ENCODE data around the gene CTSL.
"Not testable (repeated sequence)": the region's sequence is repeated elsewhere in the genome, so short reads cannot be mapped to it uniquely, and the experiment has no call there.

Gene CTSL

DNA sequence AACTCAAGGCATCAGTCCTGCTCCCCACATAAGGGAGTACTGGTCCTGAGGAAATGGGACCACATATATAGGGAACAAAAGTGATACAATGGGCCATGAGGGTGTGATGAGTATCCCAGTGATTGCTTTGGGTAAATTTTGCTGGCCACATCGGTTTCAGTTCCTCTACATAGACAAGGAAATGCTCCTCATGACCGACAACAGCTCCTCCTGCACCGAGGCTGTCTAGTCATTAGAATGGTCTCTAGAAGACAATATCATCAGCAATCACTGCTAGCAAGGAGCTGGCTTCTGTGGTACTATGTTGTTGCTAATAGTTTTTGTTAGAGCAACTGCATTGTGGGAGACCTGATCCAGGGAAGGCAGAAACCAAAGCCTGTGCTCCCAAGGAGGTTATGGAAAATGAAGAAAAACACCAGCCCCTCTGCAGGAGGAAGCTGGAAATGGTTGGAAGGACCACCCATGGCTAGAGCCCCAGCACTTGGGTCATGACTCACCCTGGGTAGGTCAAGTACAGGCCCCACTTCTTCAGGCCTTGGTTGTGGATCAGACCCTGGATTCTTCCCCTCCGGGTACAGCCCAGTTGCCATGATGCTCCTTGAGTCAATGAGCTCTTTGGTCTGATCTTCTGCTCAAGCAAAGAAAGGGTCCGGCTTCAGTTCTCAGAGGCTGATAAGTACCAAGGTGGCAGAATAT is 3.4 kb upstream of the CTSL start:
- no peak for DNase-seq

DNA sequence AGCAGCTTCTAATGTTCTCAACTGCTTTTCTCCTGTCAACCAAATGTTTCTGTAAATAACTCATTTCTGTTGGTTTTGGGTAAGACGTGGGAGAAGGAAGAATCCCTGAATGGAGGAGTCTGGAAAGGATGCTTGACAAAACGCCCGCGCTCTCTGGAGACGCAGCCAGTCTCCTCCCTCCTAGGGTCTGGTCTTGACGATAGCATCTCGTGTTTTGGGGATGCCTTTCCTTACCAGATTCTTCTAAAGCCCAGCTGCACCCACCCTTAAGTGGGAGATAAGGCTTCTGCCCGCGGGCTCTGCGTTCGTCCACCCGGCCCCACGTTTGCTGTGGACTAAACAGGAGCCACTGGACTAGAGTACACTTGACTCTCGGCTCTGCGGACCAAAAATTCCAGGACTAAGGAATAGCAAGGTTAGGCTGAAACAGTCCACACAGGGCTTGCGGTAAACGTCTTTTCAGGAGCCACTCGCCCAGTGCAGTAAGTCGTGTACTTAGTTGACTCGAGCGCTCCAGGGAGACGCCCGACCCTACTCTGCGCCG is 491 bp upstream of the CTSL start:
- DNase-seq = no peak

DNA sequence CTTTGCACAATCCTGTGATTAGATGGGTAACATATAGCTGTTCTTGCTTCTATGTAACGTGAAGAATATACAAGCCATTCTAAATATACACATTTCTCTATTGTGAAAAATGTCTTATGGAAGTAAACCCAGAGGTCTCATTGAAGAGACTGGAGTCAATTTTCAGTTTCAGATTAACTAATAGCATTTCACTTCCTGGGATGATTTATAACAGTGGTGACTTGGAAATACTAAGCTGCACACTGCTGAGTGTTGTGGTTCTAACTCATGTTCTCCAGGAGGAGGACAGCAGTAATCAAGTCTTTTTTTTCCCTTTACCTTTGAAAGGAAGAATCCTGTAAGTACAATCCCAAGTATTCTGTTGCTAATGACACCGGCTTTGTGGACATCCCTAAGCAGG is 3.3 kb downstream of the CTSL start:
- no peak for DNase-seq

DNA sequence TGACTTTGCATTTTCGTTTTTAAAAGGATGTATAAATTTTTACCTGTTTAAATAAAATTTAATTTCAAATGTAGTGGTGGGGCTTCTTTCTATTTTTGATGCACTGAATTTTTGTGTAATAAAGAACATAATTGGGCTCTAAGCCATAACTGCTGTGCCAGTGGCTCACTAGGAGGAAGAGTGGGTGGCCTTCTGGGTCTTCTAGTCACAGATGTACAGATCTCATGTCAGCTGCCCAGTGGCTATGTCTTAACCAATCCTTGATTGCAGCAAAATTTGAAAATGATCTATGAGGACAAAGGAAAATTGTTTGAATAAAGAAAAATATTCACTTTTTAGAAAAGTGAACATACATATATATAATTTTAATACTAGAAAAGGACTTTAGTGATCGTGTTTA is 5.4 kb downstream of the CTSL start:
- DNase-seq = no peak

DNA sequence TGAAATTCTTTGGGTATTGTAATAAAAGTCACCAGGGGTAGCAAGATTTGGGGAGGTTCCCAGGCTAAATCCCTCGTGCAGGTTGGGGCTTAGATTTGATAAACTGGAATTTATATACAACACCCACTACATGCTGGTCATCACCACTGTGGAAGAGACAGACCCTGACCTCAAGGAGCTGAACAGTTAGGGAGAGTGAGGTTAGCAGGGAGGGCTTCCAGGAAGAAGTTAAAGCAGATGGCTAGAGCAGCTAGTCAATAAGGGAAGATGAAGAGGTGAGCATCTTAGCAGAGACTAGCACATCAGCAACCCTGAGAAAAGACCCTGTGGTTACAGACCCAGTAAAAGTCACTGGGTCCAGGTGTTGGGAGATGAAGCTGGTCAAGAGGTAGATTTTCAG is 6.4 kb downstream of the CTSL start:
- DNase-seq = no peak

DNA sequence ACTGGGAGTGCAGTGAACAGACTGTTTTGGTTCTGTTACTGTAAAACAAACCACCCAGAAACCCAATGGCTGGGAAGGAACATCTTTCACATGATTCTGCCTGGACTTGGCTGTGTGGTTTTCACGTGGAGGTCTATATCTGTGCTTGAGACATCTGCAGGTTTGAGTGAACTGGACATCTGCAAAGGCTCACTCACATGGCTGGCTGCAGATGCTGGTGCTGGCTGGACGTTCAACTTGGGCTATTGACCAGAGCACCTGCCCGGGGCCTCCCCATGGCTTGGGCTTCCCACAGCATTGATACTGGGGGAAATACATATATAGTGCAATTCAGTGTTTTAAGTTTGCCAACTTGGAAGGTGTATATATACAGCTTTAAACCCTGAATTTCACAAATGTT is 6.8 kb downstream of the CTSL start:
- DNase-seq = no peak

DNA sequence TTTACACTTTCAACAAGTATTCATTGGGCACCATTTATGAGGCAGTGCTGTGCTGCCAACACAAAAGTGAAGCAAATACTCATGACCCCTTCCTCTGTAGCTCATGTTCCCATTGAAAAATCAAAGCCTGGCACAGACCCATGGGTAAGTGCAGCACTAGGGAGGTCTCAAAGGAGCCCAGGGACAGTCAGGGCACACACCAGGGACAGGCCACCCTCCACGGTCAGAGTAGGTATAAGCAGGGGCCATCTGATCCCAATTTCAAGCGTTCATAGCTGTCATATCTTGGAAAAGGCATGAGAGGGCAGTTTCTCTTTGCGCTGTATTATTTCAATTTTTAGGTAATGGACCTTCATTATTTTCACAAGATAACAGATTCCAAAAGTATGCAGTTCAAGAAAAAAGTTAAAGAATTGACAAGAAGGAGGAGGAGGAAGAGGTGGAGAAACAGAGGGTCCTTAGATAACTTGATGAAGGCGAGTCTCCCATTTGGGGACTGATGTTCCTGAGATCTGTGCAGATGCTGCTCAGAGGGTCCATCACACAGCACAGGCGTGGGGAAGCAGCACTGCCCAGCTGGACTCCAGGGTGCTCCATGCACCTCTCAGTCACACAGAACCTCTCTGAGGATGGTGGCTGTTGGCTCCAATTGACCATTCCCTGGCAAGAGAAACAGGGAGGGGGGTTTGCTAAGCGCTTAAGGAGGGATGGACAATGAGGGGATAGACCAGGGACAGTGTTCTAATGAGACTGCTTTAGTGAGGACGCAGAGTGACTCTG is 7.5 kb downstream of the CTSL start:
- no peak for DNase-seq

DNA sequence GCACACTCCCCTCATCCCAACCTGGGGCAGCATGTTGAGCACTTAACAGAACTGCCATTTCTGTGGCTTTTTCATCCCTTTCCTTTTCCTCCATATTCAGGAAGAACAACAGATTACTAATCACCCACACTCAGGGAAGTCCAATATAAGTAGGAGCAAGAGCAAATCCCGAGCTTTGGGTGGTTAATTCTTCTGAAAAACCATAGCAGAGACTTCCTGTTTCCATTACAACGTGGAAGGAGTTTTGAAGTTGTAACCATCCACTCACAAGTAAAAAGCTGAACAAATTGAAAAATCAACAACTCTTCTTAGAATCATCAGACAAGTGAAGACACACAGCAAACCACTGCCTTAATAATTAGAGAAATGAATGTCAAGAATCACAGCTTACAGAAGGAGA is 8.2 kb downstream of the CTSL start:
- DNase-seq = no peak

DNA sequence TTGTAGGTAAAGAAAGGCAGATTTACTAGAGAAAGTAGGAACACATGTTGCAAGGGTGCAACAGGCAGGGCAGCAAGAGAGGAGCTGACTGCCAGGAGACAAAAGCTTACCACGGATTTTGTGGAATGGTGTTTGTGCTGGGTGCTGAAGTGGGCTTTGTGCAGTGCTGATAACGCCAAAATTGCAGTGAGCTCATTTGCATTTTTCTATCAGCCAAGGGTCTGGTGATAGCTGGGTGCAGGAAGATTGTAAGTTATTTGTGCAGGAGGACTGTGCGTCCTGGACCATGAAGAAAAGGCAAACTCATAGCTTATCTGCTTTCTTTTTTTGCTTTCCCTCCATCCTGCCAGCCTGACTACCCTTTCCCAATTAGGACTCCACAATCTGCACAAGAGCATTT is 13.6 kb downstream of the CTSL start:
- DNase-seq = no peak

DNA sequence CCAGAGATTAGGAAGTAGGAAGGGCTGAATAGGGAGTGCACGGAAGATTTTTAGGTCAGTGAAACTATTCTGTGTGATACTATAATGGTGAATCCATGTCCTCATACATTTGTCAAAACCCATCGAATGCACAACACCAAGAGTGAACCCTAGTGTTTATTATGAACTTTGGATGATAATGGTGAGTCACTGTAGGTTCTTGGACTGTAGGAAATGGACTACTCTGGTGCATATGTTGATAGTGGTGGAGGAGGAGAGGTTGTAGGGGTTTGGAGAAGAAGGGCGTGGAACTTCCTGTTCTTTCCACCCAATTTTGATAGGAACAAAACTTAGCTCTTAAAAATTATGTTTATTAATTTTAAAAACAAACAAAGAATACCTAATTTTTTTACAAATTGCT is 14.3 kb downstream of the CTSL start:
- no peak for DNase-seq

DNA sequence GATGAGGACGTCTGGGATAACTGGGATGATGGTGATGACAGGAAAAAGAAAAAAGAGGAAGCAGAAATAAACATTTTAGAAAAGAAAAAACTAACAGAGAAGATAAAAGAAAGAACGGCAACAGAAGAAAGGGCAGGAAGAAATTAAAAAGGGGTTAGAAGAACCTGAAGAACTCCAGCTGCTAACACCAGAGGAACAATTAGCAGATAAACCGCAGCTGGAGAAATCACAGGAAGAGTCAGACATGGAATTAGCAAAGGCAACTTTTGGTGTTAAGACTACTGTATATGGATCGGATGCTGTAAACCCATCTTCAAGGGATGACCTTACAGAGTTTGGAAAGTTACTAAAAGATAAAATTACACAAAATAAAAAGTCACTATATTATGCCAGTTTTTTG is 15.4 kb downstream of the CTSL start:
- DNase-seq = no peak

DNA sequence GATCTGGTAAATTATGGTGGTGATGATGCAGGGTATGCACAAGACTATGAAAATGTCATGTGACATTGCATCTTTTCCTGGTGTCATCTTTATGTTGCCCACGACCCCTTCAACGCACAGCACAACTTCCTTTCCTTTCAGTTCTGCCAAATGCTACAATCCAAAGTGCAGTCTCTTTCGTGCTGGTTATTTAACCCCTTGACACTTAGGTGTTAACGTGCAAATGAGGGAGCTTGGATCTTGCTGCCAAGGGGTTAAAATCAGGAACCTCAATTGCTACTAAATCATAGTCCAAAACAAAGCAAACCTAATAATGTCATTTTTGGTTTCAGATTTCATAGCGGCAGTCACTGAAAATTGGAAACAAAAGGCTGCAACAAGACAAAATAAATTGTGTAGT is 16.0 kb downstream of the CTSL start:
- no peak for DNase-seq

DNA sequence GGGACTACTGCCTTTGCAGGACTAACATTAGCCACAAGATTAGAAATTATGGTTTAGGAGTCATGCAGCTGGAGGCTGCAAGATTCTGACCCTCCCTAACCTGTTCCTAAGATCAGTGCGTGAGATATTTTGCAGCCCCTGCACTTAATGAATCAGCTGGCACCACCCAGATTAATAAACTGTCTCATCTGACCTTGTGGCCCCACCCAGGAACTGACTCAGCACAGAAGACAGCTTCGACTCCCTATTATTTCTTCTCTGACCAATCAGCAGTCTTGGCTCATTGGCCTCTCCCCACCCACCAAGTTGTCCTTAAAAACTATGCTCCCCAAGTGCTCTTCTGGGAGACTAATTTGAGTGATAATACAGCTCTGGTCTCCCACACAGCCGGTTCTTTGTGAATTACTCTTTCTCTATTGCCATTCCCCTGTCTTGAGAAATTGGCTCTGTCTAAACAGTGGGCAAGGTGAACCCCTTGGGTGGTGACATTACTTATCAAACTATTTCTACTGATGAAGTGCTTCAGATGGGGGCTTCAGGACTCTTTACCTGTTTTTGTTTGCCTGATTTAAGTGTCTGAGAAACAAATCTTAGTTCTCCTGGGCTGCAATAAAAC is 17.0 kb downstream of the CTSL start:
- no peak for DNase-seq

DNA sequence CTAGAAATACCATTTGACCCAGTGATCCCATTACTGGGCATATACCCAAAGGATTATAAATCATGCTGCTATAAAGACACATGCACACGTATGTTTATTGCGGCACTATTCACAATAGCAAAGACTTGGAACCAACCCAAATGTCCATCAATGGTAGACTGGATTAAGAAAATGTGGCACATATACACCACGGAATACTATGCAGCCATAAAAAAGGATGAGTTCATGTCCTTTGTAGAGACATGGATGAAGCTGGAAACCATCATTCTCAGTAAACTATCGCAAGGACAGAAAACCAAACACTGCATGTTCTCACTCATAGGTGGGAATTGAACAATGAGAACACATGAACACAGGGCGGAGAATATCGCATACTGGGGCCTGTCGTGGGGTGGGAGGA is 18.3 kb downstream of the CTSL start:
- DNase-seq = not testable (repeated sequence)

DNA sequence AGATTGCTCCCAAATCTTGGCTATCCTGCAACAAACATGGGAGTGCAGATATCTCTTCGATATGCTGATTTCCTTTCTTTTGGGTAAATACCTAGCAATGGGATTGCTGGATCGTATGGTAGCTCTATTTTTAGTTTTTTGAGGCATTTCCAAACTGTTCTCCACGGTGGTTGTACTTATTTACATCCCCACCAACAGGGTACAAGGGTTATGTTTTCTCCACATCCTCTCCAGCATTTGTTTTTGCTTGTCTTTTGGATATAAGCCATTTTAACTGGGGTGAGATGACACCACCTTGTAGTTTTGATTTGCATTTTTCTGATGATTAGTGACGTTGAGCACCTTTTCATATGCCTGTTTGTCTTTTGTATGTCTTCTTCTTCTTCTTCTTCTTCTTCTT is 20.3 kb downstream of the CTSL start:
- no peak for DNase-seq

DNA sequence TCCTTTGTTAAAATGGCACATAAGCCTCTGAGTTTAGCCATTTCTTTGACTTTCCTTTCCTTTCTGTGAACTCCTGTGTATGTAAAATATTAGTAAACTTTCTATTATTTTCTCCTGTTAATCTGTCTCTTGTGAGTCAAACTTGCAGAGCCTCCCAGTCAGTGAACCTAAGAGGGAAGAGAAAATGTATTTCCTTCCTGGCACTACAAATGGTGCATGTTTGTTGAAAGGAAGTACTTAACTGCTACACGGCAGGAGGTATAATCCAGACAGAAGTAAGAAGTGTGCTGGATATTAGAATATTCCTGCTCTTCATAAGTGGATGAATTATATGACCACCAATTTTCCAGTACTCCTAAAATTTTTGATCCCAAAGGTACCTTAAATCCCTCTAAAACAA is 23.0 kb downstream of the CTSL start:
- no peak for DNase-seq

DNA sequence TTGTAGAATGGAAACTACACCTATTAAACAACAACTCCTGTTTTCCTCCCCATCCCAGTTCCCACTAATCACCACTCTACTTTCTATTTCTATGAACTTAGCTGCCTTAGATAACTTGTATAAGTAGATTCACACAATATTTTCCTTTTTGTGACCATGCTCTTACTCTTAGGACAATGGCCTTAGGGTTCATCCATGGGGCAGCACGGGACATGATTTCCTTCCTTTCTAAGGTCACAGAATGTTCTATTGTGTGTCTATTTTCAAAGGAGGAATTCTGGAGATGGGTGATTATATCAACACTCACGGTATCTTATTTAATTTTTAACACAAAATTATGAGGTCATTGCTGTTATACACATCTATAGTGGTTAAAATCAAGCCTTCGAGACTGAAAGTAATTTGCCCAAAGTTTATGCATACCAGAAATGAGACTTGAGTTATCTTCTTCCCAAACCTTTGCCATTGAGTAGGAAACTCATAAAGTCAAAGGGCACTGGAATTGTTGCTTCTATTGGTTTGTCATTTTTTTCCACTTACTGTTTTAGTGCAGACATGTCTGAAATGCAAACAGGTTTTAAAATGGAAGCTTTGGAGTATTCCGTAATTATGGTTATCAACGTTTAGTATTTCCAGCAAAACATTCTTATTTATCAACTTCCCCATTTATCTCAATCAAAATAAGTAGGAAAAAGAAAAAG is 23.6 kb downstream of the CTSL start:
- no peak for DNase-seq

DNA sequence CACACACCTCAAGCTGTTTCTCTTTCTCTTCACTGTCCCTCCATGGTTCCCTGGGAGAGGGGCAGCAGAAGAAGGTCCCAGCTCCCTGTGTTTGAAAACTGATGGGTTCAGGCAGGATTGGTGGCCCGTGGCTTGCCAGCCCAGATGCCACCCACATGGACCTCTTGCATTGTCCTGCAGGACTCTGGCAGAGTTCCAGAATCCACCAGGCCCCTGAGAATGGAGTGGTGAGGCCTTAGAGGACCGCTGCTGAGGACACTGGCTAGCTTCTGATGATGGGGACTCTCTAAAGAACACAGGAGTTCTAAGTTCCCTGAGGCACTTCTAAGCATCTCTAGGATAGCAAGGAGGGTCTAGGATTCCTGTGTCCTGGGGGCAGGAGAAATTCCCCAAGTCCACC is 24.8 kb downstream of the CTSL start:
- DNase-seq = no peak

DNA sequence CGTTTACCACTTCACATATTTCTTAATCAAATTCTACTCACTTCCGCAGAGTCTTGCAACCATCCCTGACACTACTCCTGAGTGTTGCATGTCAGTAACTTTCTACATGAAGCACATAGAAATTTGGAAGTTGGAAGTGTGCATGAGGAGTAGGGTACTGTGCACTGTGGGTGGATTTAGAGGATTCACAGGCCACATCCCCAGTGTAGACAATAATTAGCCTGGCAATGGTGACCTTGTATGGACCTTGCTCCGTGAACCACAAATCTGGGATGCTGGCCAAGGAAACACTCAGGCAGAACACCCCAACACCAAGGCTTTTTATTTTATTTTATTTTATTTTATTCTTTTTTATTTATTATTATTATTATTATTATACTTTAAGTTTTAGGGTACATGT is 25.5 kb downstream of the CTSL start:
- DNase-seq = no peak

DNA sequence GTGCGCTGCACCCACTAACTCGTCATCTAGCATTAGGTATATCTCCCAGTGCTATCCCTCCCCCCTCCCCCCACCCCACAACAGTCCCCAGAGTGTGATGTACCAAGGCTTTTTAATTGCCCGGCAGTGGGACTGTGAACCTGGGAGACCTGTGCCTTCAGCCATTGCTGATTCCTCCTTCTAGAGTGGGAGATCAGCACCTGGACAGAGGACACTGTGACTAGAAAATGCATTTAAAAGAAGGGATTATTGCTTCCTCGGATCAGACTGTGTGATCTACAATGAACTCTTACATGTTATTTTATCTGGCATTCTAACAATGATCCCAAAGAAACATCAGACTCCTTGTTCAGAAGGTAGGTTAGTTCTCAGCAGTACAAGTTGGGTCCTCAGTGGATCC is 25.9 kb downstream of the CTSL start:
- no peak for DNase-seq

DNA sequence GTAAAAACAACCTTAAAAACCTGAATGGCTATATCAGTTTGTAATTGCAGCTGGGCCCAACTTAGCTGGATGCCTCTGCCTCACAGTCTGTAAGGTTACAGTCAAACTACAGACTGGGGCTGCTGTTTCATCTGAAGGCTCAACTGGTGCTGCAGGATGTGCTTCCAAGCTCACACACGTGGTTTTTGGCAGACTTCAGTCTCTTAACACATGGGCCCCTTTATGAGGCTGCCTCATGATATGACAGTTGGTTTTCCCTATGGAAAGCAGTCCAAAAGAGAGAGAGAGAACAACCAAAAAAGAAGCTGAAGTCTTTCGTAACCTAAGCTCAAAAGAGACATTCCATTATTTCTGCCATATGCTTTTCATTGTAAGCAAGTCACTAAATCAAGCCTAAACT is 27.4 kb downstream of the CTSL start:
- no peak for DNase-seq

DNA sequence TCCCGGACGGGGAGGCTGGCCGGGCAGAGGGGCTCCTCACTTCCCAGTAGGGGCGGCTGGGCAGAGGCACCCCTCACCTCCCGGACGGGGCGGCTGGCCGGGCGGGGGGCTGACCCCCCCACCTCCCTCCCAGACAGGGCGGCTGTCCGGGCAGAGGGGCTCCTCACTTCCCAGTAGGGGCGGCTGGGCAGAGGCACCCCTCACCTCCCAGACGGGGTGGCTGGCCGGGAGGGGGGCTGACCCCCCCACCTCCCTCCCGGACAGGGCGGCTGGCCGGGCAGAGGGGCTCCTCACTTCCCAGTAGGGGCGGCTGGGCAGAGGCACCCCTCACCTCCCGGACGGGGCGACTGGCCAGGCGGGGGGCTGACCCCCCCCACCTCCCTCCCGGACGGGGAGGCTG is 32.4 kb downstream of the CTSL start:
- peak in 1 of 5 donors; percentile 4 for DNase-seq

DNA sequence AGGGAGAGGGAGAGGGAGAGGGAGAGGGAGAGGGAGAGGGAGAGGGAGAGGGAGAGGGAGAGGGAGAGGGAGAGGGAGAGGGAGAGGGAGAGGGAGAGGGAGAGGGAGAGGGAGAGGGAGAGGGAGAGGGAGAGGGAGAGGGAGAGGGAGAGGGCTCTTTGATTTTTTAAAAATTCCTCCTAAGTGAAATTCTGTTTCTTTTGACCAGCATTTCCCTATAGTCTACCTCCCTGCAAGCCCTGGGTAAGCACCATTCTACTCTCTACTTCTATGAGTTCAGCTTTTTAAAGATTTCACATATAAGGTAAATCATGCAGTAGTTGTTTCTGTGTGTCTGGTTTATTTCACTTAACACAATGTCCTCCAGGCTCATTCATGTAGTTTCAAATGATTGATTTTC is 34.1 kb downstream of the CTSL start:
- not testable (repeated sequence) for DNase-seq

All from T-helper 1 cell (primary cell).